Bronchial epithelial cell (primary cell): ENCODE data around the gene KDM4B. TPM values are rescaled to one million over a fixed set of nuclear protein-coding genes. Genes with fewer than 3 reads are reported as not detected.

Source experiments
- DNase-seq: peaks from one replicate; pipeline ENCODE4 v3.0.0-alpha.2; 2010; ENCODE audit warnings: low read depth
- FAIRE-seq: peaks from 2 replicates; lab custom pipeline; 2011; peaks lifted over from hg19 to GRCh38; lab: Jason Lieb, UNC
- H3K27me3 ChIP-seq: 2 replicates; pipeline ENCODE4 v1.5.1; 2011; ENCODE audit warnings: low read length; ENCODE audit not compliant: control insufficient read depth, insufficient read depth
- H3K36me3 ChIP-seq: 2 replicates; pipeline ENCODE4 v1.5.1; 2011; ENCODE audit warnings: low read length; ENCODE audit not compliant: control insufficient read depth, insufficient read depth
- H3K4me3 ChIP-seq: 2 replicates; pipeline ENCODE4 v1.5.1; 2011; ENCODE audit warnings: mild to moderate bottlenecking, low read depth, low read length, control low read depth
- total RNA-seq: library from RNA; depleted of rRNA; stranded (reverse); fragments of >200 nt; gene quantifications from 2 replicates; pipeline ENCODE4 v1.2.1, GENCODE V29; 2014
- TF ChIP-seq, protein P1 (sequence below): IDR thresholded peaks from 2 replicates; pipeline ENCODE4 v1.5.1; 2011; ENCODE audit warnings: mild to moderate bottlenecking, moderate library complexity, low read length, control low read depth, inconsistent platforms; ENCODE audit not compliant: insufficient read depth, severe bottlenecking

KDM4B gene
- total RNA-seq, 1 donor from 2014 or later = 12.6 TPM

DNA sequence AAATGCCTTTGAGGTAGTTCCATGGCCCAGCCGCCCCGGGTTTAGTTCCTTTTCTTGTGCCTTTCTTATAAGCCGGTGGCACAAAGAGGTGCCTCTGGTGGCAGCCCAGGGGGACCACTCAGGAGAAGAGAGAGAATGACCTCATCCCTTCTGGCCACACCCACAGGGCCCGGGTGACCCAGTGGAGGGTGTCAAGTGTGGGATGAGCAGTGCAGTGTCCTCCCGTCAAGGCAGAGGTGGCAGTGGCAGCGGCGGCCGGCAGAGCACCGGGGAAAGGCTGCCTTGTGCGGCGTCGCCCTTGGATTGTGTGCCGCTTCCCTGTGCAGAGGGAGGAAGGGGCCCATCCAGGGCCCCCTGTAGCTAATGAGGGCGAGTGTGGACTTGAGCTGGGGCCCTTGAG, 47.9 kb downstream of the KDM4B start:
- peaks cover 16% of the 10 kb centered on the region for H3K36me3 ChIP-seq
- no peak overlapping the region for H3K4me3 ChIP-seq
- no peaks in the 10 kb centered on the region for H3K27me3 ChIP-seq
- TF ChIP-seq, protein P1, sequence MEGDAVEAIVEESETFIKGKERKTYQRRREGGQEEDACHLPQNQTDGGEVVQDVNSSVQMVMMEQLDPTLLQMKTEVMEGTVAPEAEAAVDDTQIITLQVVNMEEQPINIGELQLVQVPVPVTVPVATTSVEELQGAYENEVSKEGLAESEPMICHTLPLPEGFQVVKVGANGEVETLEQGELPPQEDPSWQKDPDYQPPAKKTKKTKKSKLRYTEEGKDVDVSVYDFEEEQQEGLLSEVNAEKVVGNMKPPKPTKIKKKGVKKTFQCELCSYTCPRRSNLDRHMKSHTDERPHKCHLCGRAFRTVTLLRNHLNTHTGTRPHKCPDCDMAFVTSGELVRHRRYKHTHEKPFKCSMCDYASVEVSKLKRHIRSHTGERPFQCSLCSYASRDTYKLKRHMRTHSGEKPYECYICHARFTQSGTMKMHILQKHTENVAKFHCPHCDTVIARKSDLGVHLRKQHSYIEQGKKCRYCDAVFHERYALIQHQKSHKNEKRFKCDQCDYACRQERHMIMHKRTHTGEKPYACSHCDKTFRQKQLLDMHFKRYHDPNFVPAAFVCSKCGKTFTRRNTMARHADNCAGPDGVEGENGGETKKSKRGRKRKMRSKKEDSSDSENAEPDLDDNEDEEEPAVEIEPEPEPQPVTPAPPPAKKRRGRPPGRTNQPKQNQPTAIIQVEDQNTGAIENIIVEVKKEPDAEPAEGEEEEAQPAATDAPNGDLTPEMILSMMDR = no peak
- DNase-seq (no peak), FAIRE-seq (no peak)

GRCh38 chr19:5017235-5017634, 48.3 kb downstream of the KDM4B start:
- TF ChIP-seq, protein P1 = peak; percentile 40
- Histone ChIP-seq H3K4me3 (no peak overlapping the region), H3K36me3 (peaks cover 16% of the 10 kb centered on the region), H3K27me3 (no peaks in the 10 kb centered on the region)
- FAIRE-seq (peak; percentile 86), DNase-seq (peak; percentile 74)

DNA sequence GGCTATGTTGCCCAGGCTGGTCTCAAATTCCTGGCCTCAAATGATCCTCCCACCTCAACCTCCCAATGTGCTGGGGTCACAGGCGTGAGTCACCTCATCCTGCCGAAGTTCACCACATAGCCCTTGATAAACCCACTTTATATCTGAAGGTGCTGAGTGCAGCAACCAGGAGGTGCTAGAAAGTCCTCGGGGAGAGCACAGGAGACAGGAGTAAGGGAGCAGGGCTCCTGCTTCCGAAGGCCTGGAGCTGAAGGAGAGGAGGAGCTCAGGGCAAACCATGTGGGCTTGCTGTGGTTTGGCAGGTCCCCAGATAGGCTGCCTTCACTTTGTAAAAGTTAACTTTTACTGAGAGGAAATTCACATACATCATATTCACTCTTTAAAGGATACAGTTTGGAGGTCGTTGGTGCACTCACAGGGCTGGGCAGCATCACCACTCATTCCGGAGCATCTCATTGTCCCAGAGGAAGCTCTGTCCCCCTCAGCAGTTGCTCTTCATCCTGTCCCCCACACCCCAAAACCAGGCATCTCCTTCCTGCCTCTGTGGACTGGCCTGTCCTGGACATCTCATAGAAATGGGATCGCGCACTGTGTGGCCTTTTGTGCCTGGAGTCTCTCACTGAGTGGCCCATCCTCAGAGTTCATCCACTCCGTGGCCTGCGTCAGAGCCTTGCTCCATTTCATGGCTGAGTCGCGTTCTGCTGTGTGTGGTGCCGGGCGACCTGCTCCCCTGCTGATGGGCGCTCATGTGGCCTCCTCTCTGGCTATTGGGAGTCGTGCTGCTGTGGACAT, 49.5 kb downstream of the KDM4B start:
- FAIRE-seq (no peak), DNase-seq (no peak)
- H3K36me3 ChIP-seq = peaks cover 14% of the 10 kb centered on the region
- TF ChIP-seq, protein P1 = no peak
- H3K27me3 ChIP-seq = no peaks in the 10 kb centered on the region
- no peak overlapping the region for H3K4me3 ChIP-seq

DNA sequence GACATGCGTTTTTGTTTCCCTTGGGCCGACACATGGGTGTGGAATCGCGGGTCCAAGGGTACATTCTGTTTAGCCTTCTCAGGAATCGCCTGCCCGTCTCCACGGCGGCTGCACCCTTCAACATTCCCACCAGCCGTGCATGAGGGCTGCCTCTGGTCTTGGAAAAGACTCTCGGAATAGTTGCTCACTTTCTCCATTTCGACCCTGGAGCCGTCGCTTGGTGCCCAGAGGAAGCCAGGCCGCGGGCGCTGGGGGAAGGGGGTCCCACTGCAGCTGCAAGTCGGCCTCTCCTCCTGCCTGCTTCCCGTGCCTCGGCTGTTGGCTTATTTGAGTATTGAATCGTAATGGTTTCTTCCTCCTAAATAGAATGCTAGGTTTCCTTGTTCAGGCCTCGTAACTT, 51.5 kb downstream of the KDM4B start:
- H3K4me3 ChIP-seq = no peak overlapping the region
- DNase-seq (no peak), FAIRE-seq (no peak)
- H3K36me3 ChIP-seq = peaks cover 14% of the 10 kb centered on the region
- H3K27me3 ChIP-seq = no peaks in the 10 kb centered on the region
- TF ChIP-seq, protein P1 = no peak

DNA sequence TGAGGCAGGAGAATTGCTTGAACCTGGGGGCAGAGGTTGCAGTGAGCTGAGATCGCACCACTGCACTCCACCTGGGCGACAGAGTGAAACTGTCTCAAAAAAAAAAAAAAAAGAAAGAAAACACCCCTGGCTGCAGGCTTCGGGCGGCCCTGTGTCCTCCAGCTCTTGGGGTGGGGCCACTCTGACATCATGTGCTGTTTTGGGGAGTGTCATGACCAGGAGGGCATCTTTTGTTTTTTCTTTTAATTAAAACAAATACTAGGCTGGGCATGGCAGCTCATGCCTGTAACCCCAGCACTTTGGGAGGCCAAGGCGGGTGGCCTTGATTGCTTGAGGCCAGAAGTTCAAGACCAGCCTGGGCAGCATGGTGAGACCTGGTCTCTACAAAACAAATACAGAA, 52.1 kb downstream of the KDM4B start:
- TF ChIP-seq, protein P1 = no peak
- H3K36me3 ChIP-seq = peaks cover 16% of the 10 kb centered on the region
- no peak for FAIRE-seq
- no peaks in the 10 kb centered on the region for H3K27me3 ChIP-seq
- DNase-seq = no peak
- H3K4me3 ChIP-seq = no peak overlapping the region
